ENCODE results near the gene SI. TPM values are rescaled to one million over a fixed set of nuclear protein-coding genes. Genes with fewer than 3 reads are reported as not detected.

SI gene
- total and polyA plus RNA-seq, 4 donors, result not detected

DNA sequence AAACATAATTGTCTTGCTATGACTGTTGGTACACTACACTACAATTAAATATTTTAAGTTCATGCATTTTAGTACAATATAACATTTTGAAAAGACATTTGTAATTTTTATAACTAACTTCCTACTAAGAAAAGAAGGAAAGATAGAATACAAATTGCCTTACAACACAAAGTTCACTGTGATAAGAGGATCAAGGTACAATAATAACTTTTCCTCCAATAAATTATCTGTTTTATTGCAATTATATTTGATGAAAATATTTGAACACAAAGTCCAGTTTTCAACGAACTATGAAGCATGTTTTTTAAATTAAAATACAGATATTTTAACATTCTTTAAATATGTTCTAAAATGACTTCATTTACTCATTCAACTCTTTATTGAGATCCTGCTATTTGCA, 33.1 kb upstream of the SI start:
- no peak overlapping the region for H3K27ac ChIP-seq (ENCODE audit: low read depth in 1 of 2, low read length in 2 of 2)
- no peaks in the 10 kb centered on the region for H3K4me1 ChIP-seq (ENCODE audit: control insufficient read depth in 4 of 4, insufficient read depth in 4 of 4, low read length in 3 of 4)
- TF ChIP-seq HNF4G (IDR thresholded peaks at IDR 0.05) (no peak), ZBTB33 (IDR thresholded peaks at IDR 0.05) (no peak), EGR1 (IDR thresholded peaks at IDR 0.05; ENCODE audit: low read depth in 2 of 2) (no peak), HNF4A (conservative IDR thresholded peaks at IDR 0.05) (no peak), MAX (IDR thresholded peaks at IDR 0.05) (no peak)
- 24% methylated on average over 1 of the region's 1 CpG for WGBS
- no peak for DNase-seq (ENCODE audit: low spot score)
- no peaks in the 10 kb centered on the region for H3K9me3 ChIP-seq (ENCODE audit: control insufficient read depth in 4 of 4, low read length in 3 of 4)
- H3K27me3 ChIP-seq (ENCODE audit: control insufficient read depth in 4 of 4, insufficient read depth in 4 of 4, low read length in 3 of 4), result no peaks in the 10 kb centered on the region
- no peak overlapping the region for H3K4me3 ChIP-seq (ENCODE audit: low read depth in 1 of 3, low read length in 3 of 3)
- no peaks in the 10 kb centered on the region for H3K36me3 ChIP-seq (ENCODE audit: control insufficient read depth in 4 of 4, insufficient read depth in 3 of 4, low read depth in 1 of 4, low read length in 3 of 4)
- no peak overlapping the region for H3K9ac ChIP-seq (ENCODE audit: low read depth in 1 of 2, low read length in 2 of 2)

GRCh38 chr3:165103616-165104015, 25.3 kb upstream of the SI start:
- no peaks in the 10 kb centered on the region for H3K27me3 ChIP-seq (ENCODE audit: control insufficient read depth in 4 of 4, insufficient read depth in 4 of 4, low read length in 3 of 4)
- WGBS, result 58% methylated on average over 1 of the region's 1 CpG
- H3K27ac ChIP-seq (ENCODE audit: low read depth in 1 of 2, low read length in 2 of 2), result no peak overlapping the region

More at GRCh38 chr3:165103616-165104015, 25.3 kb upstream of the SI start:
- H3K4me1 ChIP-seq (ENCODE audit: control insufficient read depth in 4 of 4, insufficient read depth in 4 of 4, low read length in 3 of 4), result no peaks in the 10 kb centered on the region
- H3K9me3 ChIP-seq (ENCODE audit: control insufficient read depth in 4 of 4, low read length in 3 of 4), result no peaks in the 10 kb centered on the region
- no peak for DNase-seq (ENCODE audit: low spot score)
- H3K36me3 ChIP-seq (ENCODE audit: control insufficient read depth in 4 of 4, insufficient read depth in 3 of 4, low read depth in 1 of 4, low read length in 3 of 4), result no peaks in the 10 kb centered on the region
- no peak overlapping the region for H3K4me3 ChIP-seq (ENCODE audit: low read depth in 1 of 3, low read length in 3 of 3)
- TF ChIP-seq RAD21 (IDR thresholded peaks at IDR 0.05), result no peak
- TF ChIP-seq REST (IDR thresholded peaks at IDR 0.05), result no peak
- no peak for TF ChIP-seq RXRA (IDR thresholded peaks at IDR 0.05)
- TF ChIP-seq EGR1 (IDR thresholded peaks at IDR 0.05; ENCODE audit: low read depth in 2 of 2), result no peak
- TF ChIP-seq YY1 (IDR thresholded peaks at IDR 0.05), result no peak
- no peak for TF ChIP-seq ZBTB33 (IDR thresholded peaks at IDR 0.05)
- no peak for TF ChIP-seq MAX (IDR thresholded peaks at IDR 0.05)
- TF ChIP-seq JUND (IDR thresholded peaks at IDR 0.05), result no peak
- TF ChIP-seq NR2F2 (IDR thresholded peaks at IDR 0.05), result no peak
- no peak for TF ChIP-seq CTCF (IDR thresholded peaks at IDR 0.05; ENCODE audit: low read depth, low read length, missing input control)
- TF ChIP-seq SP1 (IDR thresholded peaks at IDR 0.05), result no peak
- TF ChIP-seq TAF1 (conservative IDR thresholded peaks at IDR 0.05), result no peak
- no peak for TF ChIP-seq ATF3 (IDR thresholded peaks at IDR 0.05)
- no peak for TF ChIP-seq HNF4G (IDR thresholded peaks at IDR 0.05)
- TF ChIP-seq GABPA (IDR thresholded peaks at IDR 0.05 in 1 of 2, conservative IDR thresholded peaks at IDR 0.05 in 1 of 2), result no peak
- no peak for TF ChIP-seq HNF4A (conservative IDR thresholded peaks at IDR 0.05)
- TF ChIP-seq FOXA1 (IDR thresholded peaks at IDR 0.05), result no peak
- H3K9ac ChIP-seq (ENCODE audit: low read depth in 1 of 2, low read length in 2 of 2), result no peak overlapping the region
